Fibroblast of pulmonary artery (primary cell): ENCODE data around the gene NUP188.

Source experiments
- DNase-seq: peaks from one replicate; pipeline ENCODE4 v3.0.0-alpha.2; 2010; ENCODE audit warnings: low read depth
- H3K4me3 ChIP-seq: replicated peaks from 2 replicates; pipeline ENCODE4 v1.5.1; 2011; ENCODE audit warnings: low read depth, mild to moderate bottlenecking, control low read depth, low read length, moderate library complexity
- CTCF ChIP-seq: IDR thresholded peaks from 2 replicates; pipeline ENCODE4 v1.5.1; 2011; ENCODE audit warnings: mild to moderate bottlenecking, control low read depth, low read length, inconsistent platforms; ENCODE audit errors: missing control alignments

NUP188 gene

GRCh38 chr9:128901822-128902221 lies 45.7 kb upstream of the NUP188 start:
- no peak for DNase-seq
- H3K4me3 ChIP-seq: no peak overlapping the region
- no peak for TF ChIP-seq CTCF

- H3K4me3 ChIP-seq: no peak overlapping the region
- TF ChIP-seq CTCF: no peak
- DNase-seq: no peak
Observed at GRCh38 chr9:128902351-128903078, 45.0 kb upstream of the NUP188 start.

- TF ChIP-seq CTCF: no peak
- no peak for DNase-seq
- no peak overlapping the region for H3K4me3 ChIP-seq
Observed at GRCh38 chr9:128903079-128903461, 44.4 kb upstream of the NUP188 start.

- no peak for TF ChIP-seq CTCF
- H3K4me3 ChIP-seq: no peak overlapping the region
- no peak for DNase-seq
Observed at GRCh38 chr9:128903871-128904620, 43.5 kb upstream of the NUP188 start.

- no peak for DNase-seq
- TF ChIP-seq CTCF: no peak
Observed at GRCh38 chr9:128905964-128906363, 41.5 kb upstream of the NUP188 start.

GRCh38 chr9:128906741-128907140 lies 40.8 kb upstream of the NUP188 start:
- no peak for TF ChIP-seq CTCF
- no peak overlapping the region for H3K4me3 ChIP-seq
- no peak for DNase-seq

More at GRCh38 chr9:128905964-128906363, 41.5 kb upstream of the NUP188 start:
- H3K4me3 ChIP-seq: no peak overlapping the region
